ENCODE measurements around the gene RAP1A. TPM values are rescaled to one million over a fixed set of nuclear protein-coding genes. Genes with fewer than 3 reads are reported as not detected.

Gene RAP1A
- total and polyA plus RNA-seq, 4 donors: 14.2 to 31.4 (median 25.8) TPM

GRCh38 chr1:111602974-111603373 is 16.6 kb upstream of the RAP1A start:
- WGBS: 89% methylated on average over 4 of the region's 4 CpGs
- TF ChIP-seq HNF4A (conservative IDR thresholded peaks at IDR 0.05) (no peak), YY1 (IDR thresholded peaks at IDR 0.05) (no peak), HNF4G (IDR thresholded peaks at IDR 0.05) (no peak), SP1 (IDR thresholded peaks at IDR 0.05) (no peak), TAF1 (conservative IDR thresholded peaks at IDR 0.05) (no peak), EGR1 (IDR thresholded peaks at IDR 0.05; ENCODE audit: low read depth in 2 of 2) (no peak), FOXA2 (IDR thresholded peaks at IDR 0.05) (no peak), RAD21 (IDR thresholded peaks at IDR 0.05) (no peak)

GRCh38 chr1:111603979-111604378 is 15.6 kb upstream of the RAP1A start:
- Histone ChIP-seq H3K27ac (ENCODE audit: low read depth in 1 of 2, low read length in 2 of 2) (no peak overlapping the region), H3K9ac (ENCODE audit: low read depth in 1 of 2, low read length in 2 of 2) (no peak overlapping the region), H3K4me1 (ENCODE audit: control insufficient read depth in 4 of 4, insufficient read depth in 4 of 4, low read length in 3 of 4) (no peaks in the 10 kb centered on the region), H3K36me3 (ENCODE audit: control insufficient read depth in 4 of 4, insufficient read depth in 3 of 4, low read depth in 1 of 4, low read length in 3 of 4) (no peaks in the 10 kb centered on the region), H3K4me3 (ENCODE audit: low read depth in 1 of 3, low read length in 3 of 3) (no peak overlapping the region), H3K27me3 (ENCODE audit: control insufficient read depth in 4 of 4, insufficient read depth in 4 of 4, low read length in 3 of 4) (no peaks in the 10 kb centered on the region), H3K9me3 (ENCODE audit: control insufficient read depth in 4 of 4, low read length in 3 of 4) (no peaks in the 10 kb centered on the region)
- 83% methylated on average over 4 of the region's 4 CpGs for WGBS
- no peak for DNase-seq (ENCODE audit: low spot score)
- TF ChIP-seq YY1 (IDR thresholded peaks at IDR 0.05): no peak
- TF ChIP-seq FOXA2 (IDR thresholded peaks at IDR 0.05): no peak
- no peak for TF ChIP-seq GABPA (IDR thresholded peaks at IDR 0.05 in 1 of 2, conservative IDR thresholded peaks at IDR 0.05 in 1 of 2)
- TF ChIP-seq RAD21 (IDR thresholded peaks at IDR 0.05): no peak
- TF ChIP-seq JUND (IDR thresholded peaks at IDR 0.05): no peak
- TF ChIP-seq HNF4A (conservative IDR thresholded peaks at IDR 0.05): no peak

More at GRCh38 chr1:111602974-111603373, 16.6 kb upstream of the RAP1A start:
- no peaks in the 10 kb centered on the region for H3K36me3 ChIP-seq (ENCODE audit: control insufficient read depth in 4 of 4, insufficient read depth in 3 of 4, low read depth in 1 of 4, low read length in 3 of 4)
- H3K27me3 ChIP-seq (ENCODE audit: control insufficient read depth in 4 of 4, insufficient read depth in 4 of 4, low read length in 3 of 4): no peaks in the 10 kb centered on the region
- no peaks in the 10 kb centered on the region for H3K9me3 ChIP-seq (ENCODE audit: control insufficient read depth in 4 of 4, low read length in 3 of 4)
- H3K27ac ChIP-seq (ENCODE audit: low read depth in 1 of 2, low read length in 2 of 2): no peak overlapping the region
- no peak overlapping the region for H3K4me3 ChIP-seq (ENCODE audit: low read depth in 1 of 3, low read length in 3 of 3)
- peaks cover 0 to 2% (median 0%) of the 10 kb centered on the region in 4 donors for H3K4me1 ChIP-seq (ENCODE audit: control insufficient read depth in 4 of 4, insufficient read depth in 4 of 4, low read length in 3 of 4)
- DNase-seq (ENCODE audit: low spot score): no peak
- H3K9ac ChIP-seq (ENCODE audit: low read depth in 1 of 2, low read length in 2 of 2): no peak overlapping the region

- no peaks in the 10 kb centered on the region for H3K9me3 ChIP-seq (ENCODE audit: control insufficient read depth in 4 of 4, low read length in 3 of 4)
- no peak for DNase-seq (ENCODE audit: low spot score)
- 94% methylated on average over 3 of the region's 3 CpGs for WGBS
- no peaks in the 10 kb centered on the region for H3K27me3 ChIP-seq (ENCODE audit: control insufficient read depth in 4 of 4, insufficient read depth in 4 of 4, low read length in 3 of 4)
- H3K27ac ChIP-seq (ENCODE audit: low read depth in 1 of 2, low read length in 2 of 2): no peak overlapping the region
- H3K4me1 ChIP-seq (ENCODE audit: control insufficient read depth in 4 of 4, insufficient read depth in 4 of 4, low read length in 3 of 4): no peaks in the 10 kb centered on the region
- H3K36me3 ChIP-seq (ENCODE audit: control insufficient read depth in 4 of 4, insufficient read depth in 3 of 4, low read depth in 1 of 4, low read length in 3 of 4): no peaks in the 10 kb centered on the region
- TF ChIP-seq ATF3 (IDR thresholded peaks at IDR 0.05) (no peak), GABPA (IDR thresholded peaks at IDR 0.05 in 1 of 2, conservative IDR thresholded peaks at IDR 0.05 in 1 of 2) (no peak)
- H3K4me3 ChIP-seq (ENCODE audit: low read depth in 1 of 3, low read length in 3 of 3): no peak overlapping the region
- no peak overlapping the region for H3K9ac ChIP-seq (ENCODE audit: low read depth in 1 of 2, low read length in 2 of 2)
Measured at GRCh38 chr1:111604931-111605330, 14.7 kb upstream of the RAP1A start.

- H3K9ac ChIP-seq (ENCODE audit: low read depth in 1 of 2, low read length in 2 of 2): no peak overlapping the region
- H3K4me1 ChIP-seq (ENCODE audit: control insufficient read depth in 4 of 4, insufficient read depth in 4 of 4, low read length in 3 of 4): no peaks in the 10 kb centered on the region
- H3K27me3 ChIP-seq (ENCODE audit: control insufficient read depth in 4 of 4, insufficient read depth in 4 of 4, low read length in 3 of 4): no peaks in the 10 kb centered on the region
- H3K36me3 ChIP-seq (ENCODE audit: control insufficient read depth in 4 of 4, insufficient read depth in 3 of 4, low read depth in 1 of 4, low read length in 3 of 4): no peaks in the 10 kb centered on the region
- no peak for DNase-seq (ENCODE audit: low spot score)
- no peaks in the 10 kb centered on the region for H3K9me3 ChIP-seq (ENCODE audit: control insufficient read depth in 4 of 4, low read length in 3 of 4)
- H3K27ac ChIP-seq (ENCODE audit: low read depth in 1 of 2, low read length in 2 of 2): no peak overlapping the region
- H3K4me3 ChIP-seq (ENCODE audit: low read depth in 1 of 3, low read length in 3 of 3): no peak overlapping the region
- TF ChIP-seq ZBTB33 (IDR thresholded peaks at IDR 0.05) (no peak), GABPA (IDR thresholded peaks at IDR 0.05 in 1 of 2, conservative IDR thresholded peaks at IDR 0.05 in 1 of 2) (no peak), FOXA2 (IDR thresholded peaks at IDR 0.05) (no peak), RAD21 (IDR thresholded peaks at IDR 0.05) (no peak), HNF4A (conservative IDR thresholded peaks at IDR 0.05) (no peak), TAF1 (conservative IDR thresholded peaks at IDR 0.05) (no peak), ATF3 (IDR thresholded peaks at IDR 0.05) (no peak), NR2F2 (IDR thresholded peaks at IDR 0.05) (no peak), FOXA1 (IDR thresholded peaks at IDR 0.05) (no peak), REST (IDR thresholded peaks at IDR 0.05) (no peak), RXRA (IDR thresholded peaks at IDR 0.05) (no peak)
Measured at GRCh38 chr1:111605576-111605975, 14.0 kb upstream of the RAP1A start.

All from liver (tissue), 9 donors.